GM19099 (cell line): Measurements from ENCODE around the gene GCNT1.

Source experiments
- POLR2A ChIP-seq: IDR thresholded peaks from 3 replicates; pipeline ENCODE4 v1.6.1; 2011; ENCODE audit warnings: low read depth; ENCODE audit not compliant: insufficient read length; ENCODE audit errors: extremely low read depth

The GCNT1 gene

DNA sequence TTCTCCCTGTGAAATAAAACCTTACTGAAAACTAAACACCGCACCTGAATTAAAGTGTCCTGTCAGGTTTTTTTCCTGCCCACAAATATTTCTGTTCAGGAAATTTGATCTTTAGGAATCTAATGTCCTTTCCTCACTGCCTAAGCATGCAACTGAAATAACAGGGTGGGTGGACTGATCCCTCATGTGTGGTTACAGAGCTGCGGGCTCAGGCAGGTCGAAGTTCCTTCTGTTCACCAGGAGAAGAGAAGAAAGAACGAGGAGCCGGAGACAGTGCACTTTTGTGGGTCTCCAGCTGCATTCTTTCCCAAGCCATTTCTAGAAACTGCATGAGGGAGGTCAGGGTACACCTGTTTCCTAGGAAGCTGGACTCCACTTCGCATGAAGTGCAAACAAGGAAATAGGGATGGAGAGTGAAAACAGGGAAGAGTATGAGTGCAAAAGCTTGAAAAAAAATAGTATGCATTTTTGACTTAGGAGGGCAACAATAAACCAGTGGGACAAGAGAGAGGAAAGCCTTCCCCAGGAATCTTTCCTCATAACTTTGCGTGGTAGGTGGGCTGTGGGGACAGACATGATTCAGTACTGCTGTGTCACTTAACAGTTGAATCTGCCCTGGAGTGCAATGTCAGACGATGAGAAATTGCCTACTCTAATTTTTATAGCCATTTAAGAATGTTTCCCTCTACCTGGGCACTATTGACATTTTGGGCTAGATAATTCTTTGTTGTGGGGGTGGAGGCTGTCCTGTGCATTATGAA is 60.3 kb downstream of the GCNT1 start:
- TF ChIP-seq POLR2A: no peak

- TF ChIP-seq POLR2A: no peak
Measured at GRCh38 chr9:76521244-76521681, 62.3 kb downstream of the GCNT1 start.

- no peak for TF ChIP-seq POLR2A
Measured at GRCh38 chr9:76521906-76522305, 62.9 kb downstream of the GCNT1 start.

GRCh38 chr9:76525196-76525595 is 66.2 kb downstream of the GCNT1 start:
- no peak for TF ChIP-seq POLR2A

- TF ChIP-seq POLR2A: no peak
Measured at GRCh38 chr9:76526026-76526425, 67.0 kb downstream of the GCNT1 start.

- no peak for TF ChIP-seq POLR2A
Measured at GRCh38 chr9:76528056-76528455, 69.1 kb downstream of the GCNT1 start.

DNA sequence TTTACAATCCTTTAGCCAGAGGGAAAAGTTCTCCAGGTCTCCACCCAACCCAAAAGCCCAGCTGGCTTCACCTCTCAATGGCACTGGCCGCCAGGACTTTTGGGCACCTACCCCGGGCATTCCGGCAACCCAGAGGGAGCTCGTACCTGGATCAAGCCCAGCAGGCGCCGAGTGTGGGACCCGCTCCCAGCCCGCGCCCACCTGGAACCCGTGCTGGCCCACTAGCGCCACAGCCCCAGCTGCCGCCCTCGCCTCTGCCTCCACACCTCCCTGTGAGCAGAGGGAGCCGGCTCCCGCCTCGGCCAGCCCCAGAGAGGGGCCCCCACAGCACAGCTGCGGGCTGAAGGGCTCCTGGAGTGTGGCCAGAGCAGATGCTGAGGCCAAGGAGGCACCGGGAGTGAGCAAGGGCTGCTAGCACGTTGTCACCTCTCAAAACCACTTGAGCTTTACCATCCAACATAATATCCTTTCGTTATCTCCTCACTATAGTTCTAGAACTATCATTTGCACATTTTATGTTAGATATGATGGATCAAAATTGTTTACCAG is 69.7 kb downstream of the GCNT1 start:
- TF ChIP-seq POLR2A: no peak

DNA sequence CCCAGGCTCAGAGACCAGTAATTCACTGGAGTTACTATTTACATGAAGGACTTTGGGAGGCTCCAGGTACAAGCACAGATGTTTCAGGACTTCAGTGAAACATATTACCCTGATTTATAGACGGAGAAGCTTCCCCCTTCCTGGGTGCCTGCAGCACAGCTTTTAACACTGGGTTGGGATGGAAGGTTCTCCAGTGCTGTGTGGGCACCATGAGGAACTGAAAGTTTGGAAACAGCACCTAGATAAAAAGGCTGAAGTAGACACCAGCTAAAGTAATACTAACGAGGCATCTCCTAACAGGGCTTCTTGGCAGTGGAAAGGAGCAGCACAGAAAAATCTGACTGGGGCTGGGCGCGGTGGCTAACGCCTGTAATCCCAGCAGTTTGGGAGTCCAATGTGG is 70.7 kb downstream of the GCNT1 start:
- TF ChIP-seq POLR2A: no peak

GRCh38 chr9:76530458-76531110 is 71.6 kb downstream of the GCNT1 start:
- TF ChIP-seq POLR2A: no peak

DNA sequence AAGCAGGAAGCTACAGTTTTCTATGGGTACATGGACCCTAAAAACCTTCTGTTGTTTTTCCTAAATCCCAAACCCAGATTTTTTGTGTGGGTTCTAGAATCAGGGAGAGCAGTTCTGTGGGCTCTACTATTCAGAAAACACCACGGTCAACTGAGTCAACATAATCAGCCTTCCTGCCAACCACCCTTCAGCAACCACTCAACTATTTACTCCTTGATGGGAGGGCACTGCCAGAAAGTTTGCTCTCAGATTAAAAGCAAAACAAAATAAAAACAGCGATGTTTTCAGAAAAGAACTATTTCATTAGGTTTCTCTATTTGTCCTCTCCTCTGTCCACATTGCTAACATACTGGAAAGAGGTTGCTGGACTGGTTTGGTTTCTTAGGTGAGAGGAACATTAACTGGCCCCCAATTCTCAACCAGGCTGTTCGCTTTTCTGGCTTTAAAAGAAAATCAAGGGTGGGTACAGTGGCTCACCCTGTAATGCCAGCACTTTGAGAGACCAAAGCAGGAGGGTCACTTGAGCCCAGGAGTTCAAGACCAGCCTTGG is 72.3 kb downstream of the GCNT1 start:
- TF ChIP-seq POLR2A: no peak

DNA sequence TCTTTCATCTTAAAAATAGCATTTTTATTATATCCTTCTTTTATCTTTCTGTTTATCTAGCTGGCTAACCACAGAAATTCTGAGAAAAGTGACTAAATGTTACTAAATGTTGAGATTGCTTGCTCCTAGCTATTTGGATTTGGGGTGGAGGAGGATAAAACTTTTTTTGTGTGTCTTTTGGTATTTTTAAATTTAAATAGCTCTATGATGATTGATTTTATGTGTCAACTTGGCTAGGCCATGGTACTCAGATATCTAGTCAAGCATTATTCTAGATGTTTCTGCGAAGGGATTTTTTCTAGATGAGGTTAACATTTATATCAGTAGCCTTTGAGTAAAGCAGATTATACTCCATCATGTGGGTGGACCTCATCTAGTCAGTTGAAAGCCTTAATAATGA is 75.0 kb downstream of the GCNT1 start:
- no peak for TF ChIP-seq POLR2A

GRCh38 chr9:76537150-76537646 is 78.2 kb downstream of the GCNT1 start:
- TF ChIP-seq POLR2A: no peak

GRCh38 chr9:76539180-76539579 is 80.2 kb downstream of the GCNT1 start:
- no peak for TF ChIP-seq POLR2A

GRCh38 chr9:76542360-76542759 is 83.4 kb downstream of the GCNT1 start:
- no peak for TF ChIP-seq POLR2A

DNA sequence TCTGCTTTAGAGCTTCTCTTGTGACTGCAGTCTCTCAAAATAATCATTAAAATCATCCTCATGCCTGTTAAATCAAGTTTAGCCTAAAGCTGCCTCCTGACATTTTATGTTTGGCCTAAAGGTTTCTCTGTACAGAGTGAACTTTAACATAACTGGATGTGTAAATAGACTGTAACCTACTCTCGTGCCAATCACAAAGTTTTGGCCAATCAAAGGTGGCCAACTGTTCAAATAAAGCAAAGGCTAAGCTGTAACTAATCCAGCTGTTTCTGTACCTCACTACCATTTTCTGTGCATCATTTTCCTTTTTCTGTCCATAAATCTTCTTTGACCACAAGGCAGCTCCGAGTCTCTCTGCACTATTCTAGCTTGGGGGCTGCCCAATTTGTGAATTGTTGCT is 86.2 kb downstream of the GCNT1 start:
- no peak for TF ChIP-seq POLR2A

GRCh38 chr9:76552181-76552580 is 93.2 kb downstream of the GCNT1 start:
- TF ChIP-seq POLR2A: no peak
